ENCODE results near the gene CD22. TPM values are rescaled to one million over a fixed set of nuclear protein-coding genes. Genes with fewer than 3 reads are reported as not detected.
A peak's percentile ranks its signal among the peaks of the same experiment; 100 is the strongest.

Gene CD22
- total and polyA plus RNA-seq, 2 of the 13 experiments (the other 11 are each of a cell fraction or from before 2014, with no cell fraction given), result 0.71 to 1.7 TPM

GRCh38 chr19:35395382-35396199 is 66.6 kb downstream of the CD22 start (continued):
- TF ChIP-seq, protein P1, sequence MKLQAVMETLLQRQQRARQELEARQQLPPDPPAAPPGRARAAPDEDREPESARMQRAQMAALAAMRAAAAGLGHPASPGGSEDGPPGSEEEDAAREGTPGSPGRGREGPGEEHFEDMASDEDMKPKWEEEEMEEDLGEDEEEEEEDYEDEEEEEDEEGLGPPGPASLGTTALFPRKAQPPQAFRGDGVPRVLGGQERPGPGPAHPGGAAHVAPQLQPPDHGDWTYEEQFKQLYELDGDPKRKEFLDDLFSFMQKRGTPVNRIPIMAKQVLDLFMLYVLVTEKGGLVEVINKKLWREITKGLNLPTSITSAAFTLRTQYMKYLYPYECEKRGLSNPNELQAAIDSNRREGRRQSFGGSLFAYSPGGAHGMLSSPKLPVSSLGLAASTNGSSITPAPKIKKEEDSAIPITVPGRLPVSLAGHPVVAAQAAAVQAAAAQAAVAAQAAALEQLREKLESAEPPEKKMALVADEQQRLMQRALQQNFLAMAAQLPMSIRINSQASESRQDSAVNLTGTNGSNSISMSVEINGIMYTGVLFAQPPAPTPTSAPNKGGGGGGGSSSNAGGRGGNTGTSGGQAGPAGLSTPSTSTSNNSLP (IDR thresholded peaks at IDR 0.05; ENCODE audit: low read depth, low read length), result no peak
- TF ChIP-seq GATAD2A (CRISPR knock-in tag; IDR thresholded peaks at IDR 0.05) (peak; percentile 47; the same call in 1 of the 2 replicates), ZNF251 (CRISPR knock-in tag; IDR thresholded peaks at IDR 0.05) (no peak), SATB2 (CRISPR knock-in tag; IDR thresholded peaks at IDR 0.05) (no peak), ARID5B (CRISPR knock-in tag; IDR thresholded peaks at IDR 0.05) (peak; percentile 82), KDM4B (CRISPR knock-in tag; IDR thresholded peaks at IDR 0.05) (no peak), ESRRA (CRISPR knock-in tag; IDR thresholded peaks at IDR 0.05; ENCODE audit: low read depth) (peak; percentile 50; the same call in 1 of the 2 replicates), HOXA3 (CRISPR knock-in tag; IDR thresholded peaks at IDR 0.05) (peak; percentile 46; the same call in 1 of the 2 replicates), KLF16 (CRISPR knock-in tag; IDR thresholded peaks at IDR 0.05) (no peak)
- TF ChIP-seq, protein P2, sequence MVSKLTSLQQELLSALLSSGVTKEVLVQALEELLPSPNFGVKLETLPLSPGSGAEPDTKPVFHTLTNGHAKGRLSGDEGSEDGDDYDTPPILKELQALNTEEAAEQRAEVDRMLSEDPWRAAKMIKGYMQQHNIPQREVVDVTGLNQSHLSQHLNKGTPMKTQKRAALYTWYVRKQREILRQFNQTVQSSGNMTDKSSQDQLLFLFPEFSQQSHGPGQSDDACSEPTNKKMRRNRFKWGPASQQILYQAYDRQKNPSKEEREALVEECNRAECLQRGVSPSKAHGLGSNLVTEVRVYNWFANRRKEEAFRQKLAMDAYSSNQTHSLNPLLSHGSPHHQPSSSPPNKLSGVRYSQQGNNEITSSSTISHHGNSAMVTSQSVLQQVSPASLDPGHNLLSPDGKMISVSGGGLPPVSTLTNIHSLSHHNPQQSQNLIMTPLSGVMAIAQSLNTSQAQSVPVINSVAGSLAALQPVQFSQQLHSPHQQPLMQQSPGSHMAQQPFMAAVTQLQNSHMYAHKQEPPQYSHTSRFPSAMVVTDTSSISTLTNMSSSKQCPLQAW (CRISPR knock-in tag; IDR thresholded peaks at IDR 0.05), result 0 out of 2 replicates have a peak, but pooled peaks have one; percentile 19
- TF ChIP-seq, protein P3, sequence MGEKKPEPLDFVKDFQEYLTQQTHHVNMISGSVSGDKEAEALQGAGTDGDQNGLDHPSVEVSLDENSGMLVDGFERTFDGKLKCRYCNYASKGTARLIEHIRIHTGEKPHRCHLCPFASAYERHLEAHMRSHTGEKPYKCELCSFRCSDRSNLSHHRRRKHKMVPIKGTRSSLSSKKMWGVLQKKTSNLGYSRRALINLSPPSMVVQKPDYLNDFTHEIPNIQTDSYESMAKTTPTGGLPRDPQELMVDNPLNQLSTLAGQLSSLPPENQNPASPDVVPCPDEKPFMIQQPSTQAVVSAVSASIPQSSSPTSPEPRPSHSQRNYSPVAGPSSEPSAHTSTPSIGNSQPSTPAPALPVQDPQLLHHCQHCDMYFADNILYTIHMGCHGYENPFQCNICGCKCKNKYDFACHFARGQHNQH (CRISPR knock-in tag; IDR thresholded peaks at IDR 0.05), result no peak
- TF ChIP-seq, protein P4, sequence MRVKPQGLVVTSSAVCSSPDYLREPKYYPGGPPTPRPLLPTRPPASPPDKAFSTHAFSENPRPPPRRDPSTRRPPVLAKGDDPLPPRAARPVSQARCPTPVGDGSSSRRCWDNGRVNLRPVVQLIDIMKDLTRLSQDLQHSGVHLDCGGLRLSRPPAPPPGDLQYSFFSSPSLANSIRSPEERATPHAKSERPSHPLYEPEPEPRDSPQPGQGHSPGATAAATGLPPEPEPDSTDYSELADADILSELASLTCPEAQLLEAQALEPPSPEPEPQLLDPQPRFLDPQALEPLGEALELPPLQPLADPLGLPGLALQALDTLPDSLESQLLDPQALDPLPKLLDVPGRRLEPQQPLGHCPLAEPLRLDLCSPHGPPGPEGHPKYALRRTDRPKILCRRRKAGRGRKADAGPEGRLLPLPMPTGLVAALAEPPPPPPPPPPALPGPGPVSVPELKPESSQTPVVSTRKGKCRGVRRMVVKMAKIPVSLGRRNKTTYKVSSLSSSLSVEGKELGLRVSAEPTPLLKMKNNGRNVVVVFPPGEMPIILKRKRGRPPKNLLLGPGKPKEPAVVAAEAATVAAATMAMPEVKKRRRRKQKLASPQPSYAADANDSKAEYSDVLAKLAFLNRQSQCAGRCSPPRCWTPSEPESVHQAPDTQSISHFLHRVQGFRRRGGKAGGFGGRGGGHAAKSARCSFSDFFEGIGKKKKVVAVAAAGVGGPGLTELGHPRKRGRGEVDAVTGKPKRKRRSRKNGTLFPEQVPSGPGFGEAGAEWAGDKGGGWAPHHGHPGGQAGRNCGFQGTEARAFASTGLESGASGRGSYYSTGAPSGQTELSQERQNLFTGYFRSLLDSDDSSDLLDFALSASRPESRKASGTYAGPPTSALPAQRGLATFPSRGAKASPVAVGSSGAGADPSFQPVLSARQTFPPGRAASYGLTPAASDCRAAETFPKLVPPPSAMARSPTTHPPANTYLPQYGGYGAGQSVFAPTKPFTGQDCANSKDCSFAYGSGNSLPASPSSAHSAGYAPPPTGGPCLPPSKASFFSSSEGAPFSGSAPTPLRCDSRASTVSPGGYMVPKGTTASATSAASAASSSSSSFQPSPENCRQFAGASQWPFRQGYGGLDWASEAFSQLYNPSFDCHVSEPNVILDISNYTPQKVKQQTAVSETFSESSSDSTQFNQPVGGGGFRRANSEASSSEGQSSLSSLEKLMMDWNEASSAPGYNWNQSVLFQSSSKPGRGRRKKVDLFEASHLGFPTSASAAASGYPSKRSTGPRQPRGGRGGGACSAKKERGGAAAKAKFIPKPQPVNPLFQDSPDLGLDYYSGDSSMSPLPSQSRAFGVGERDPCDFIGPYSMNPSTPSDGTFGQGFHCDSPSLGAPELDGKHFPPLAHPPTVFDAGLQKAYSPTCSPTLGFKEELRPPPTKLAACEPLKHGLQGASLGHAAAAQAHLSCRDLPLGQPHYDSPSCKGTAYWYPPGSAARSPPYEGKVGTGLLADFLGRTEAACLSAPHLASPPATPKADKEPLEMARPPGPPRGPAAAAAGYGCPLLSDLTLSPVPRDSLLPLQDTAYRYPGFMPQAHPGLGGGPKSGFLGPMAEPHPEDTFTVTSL (CRISPR knock-in tag; IDR thresholded peaks at IDR 0.05; ENCODE audit: borderline replicate concordance), result peak; percentile 44; the same call in 1 of the 2 replicates

All from HepG2 (cell line).